ENCODE data around the gene ITPA.

The ITPA gene

GRCh38 chr20:3229798-3230197 lies 20.5 kb downstream of the ITPA start:
- TF ChIP-seq, protein P1, sequence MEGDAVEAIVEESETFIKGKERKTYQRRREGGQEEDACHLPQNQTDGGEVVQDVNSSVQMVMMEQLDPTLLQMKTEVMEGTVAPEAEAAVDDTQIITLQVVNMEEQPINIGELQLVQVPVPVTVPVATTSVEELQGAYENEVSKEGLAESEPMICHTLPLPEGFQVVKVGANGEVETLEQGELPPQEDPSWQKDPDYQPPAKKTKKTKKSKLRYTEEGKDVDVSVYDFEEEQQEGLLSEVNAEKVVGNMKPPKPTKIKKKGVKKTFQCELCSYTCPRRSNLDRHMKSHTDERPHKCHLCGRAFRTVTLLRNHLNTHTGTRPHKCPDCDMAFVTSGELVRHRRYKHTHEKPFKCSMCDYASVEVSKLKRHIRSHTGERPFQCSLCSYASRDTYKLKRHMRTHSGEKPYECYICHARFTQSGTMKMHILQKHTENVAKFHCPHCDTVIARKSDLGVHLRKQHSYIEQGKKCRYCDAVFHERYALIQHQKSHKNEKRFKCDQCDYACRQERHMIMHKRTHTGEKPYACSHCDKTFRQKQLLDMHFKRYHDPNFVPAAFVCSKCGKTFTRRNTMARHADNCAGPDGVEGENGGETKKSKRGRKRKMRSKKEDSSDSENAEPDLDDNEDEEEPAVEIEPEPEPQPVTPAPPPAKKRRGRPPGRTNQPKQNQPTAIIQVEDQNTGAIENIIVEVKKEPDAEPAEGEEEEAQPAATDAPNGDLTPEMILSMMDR (IDR thresholded peaks at IDR 0.05; ENCODE audit: borderline replicate concordance, extremely low read depth, low read length, poor library complexity, severe bottlenecking), result no peak
- TF ChIP-seq EZH2 (IDR thresholded peaks at IDR 0.05; ENCODE audit: borderline replicate concordance, low read depth, low read length, severe bottlenecking), result no peak
- H3K4me1 ChIP-seq (ENCODE audit: insufficient read depth, low read length), result no peaks in the 10 kb centered on the region
- DNase-seq, result no peak
- no peak for ATAC-seq (ENCODE audit: insufficient read depth, low read depth)
- no peaks in the 10 kb centered on the region for H3K27me3 ChIP-seq (ENCODE audit: insufficient read depth, low read length, poor library complexity)
- H3K9ac ChIP-seq (ENCODE audit: low read depth, low read length), result no peak overlapping the region
- no peaks in the 10 kb centered on the region for H3K9me3 ChIP-seq (ENCODE audit: insufficient read depth, low read length, severe bottlenecking)
- H3K27ac ChIP-seq (ENCODE audit: low read length), result no peak overlapping the region
- no peak overlapping the region for H2AFZ ChIP-seq (ENCODE audit: low read depth, low read length)
- no peaks in the 10 kb centered on the region for H4K20me1 ChIP-seq (ENCODE audit: insufficient read depth, low read length)
- no peaks in the 10 kb centered on the region for H3K79me2 ChIP-seq (ENCODE audit: insufficient read depth, low read length)
- no peak overlapping the region for H3K4me2 ChIP-seq (ENCODE audit: insufficient read depth, low read length)
- H3K36me3 ChIP-seq (ENCODE audit: insufficient read depth, low read length), result no peaks in the 10 kb centered on the region
- H3K4me3 ChIP-seq (ENCODE audit: low read depth in 1 of 2, low read length in 2 of 2), result no peak overlapping the region

GRCh38 chr20:3231116-3231515 lies 21.8 kb downstream of the ITPA start:
- H3K4me1 ChIP-seq (ENCODE audit: insufficient read depth, low read length), result no peaks in the 10 kb centered on the region
- H3K4me2 ChIP-seq (ENCODE audit: insufficient read depth, low read length), result no peak overlapping the region
- no peak overlapping the region for H3K27ac ChIP-seq (ENCODE audit: low read length)
- no peak overlapping the region for H2AFZ ChIP-seq (ENCODE audit: low read depth, low read length)
- peaks cover 2% of the 10 kb centered on the region for H3K27me3 ChIP-seq (ENCODE audit: insufficient read depth, low read length, poor library complexity)
- H3K4me3 ChIP-seq (ENCODE audit: low read depth in 1 of 2, low read length in 2 of 2), result no peak overlapping the region
- no peaks in the 10 kb centered on the region for H3K36me3 ChIP-seq (ENCODE audit: insufficient read depth, low read length)
- H3K79me2 ChIP-seq (ENCODE audit: insufficient read depth, low read length), result no peaks in the 10 kb centered on the region
- DNase-seq (no peak), ATAC-seq (ENCODE audit: insufficient read depth, low read depth) (no peak)
- 0 out of 2 replicates have a peak, but pooled peaks cover 3% of the 10 kb centered on the region for H4K20me1 ChIP-seq (ENCODE audit: insufficient read depth, low read length)
- H3K9me3 ChIP-seq (ENCODE audit: insufficient read depth, low read length, severe bottlenecking), result no peaks in the 10 kb centered on the region
- TF ChIP-seq, protein P1 (IDR thresholded peaks at IDR 0.05; ENCODE audit: borderline replicate concordance, extremely low read depth, low read length, poor library complexity, severe bottlenecking), result no peak
- TF ChIP-seq EZH2 (IDR thresholded peaks at IDR 0.05; ENCODE audit: borderline replicate concordance, low read depth, low read length, severe bottlenecking), result no peak
- H3K9ac ChIP-seq (ENCODE audit: low read depth, low read length), result no peak overlapping the region

- TF ChIP-seq EZH2 (IDR thresholded peaks at IDR 0.05; ENCODE audit: borderline replicate concordance, low read depth, low read length, severe bottlenecking), result no peak
- TF ChIP-seq, protein P1 (IDR thresholded peaks at IDR 0.05; ENCODE audit: borderline replicate concordance, extremely low read depth, low read length, poor library complexity, severe bottlenecking), result no peak
Observed at GRCh38 chr20:3231889-3232588, 22.7 kb downstream of the ITPA start.

More at GRCh38 chr20:3231889-3232588, 22.7 kb downstream of the ITPA start:
- DNase-seq (no peak), ATAC-seq (ENCODE audit: insufficient read depth, low read depth) (no peak)
- no peak overlapping the region for H2AFZ ChIP-seq (ENCODE audit: low read depth, low read length)
- H3K27me3 ChIP-seq (ENCODE audit: insufficient read depth, low read length, poor library complexity), result peaks cover 2% of the 10 kb centered on the region
- H3K79me2 ChIP-seq (ENCODE audit: insufficient read depth, low read length), result no peaks in the 10 kb centered on the region
- H3K9ac ChIP-seq (ENCODE audit: low read depth, low read length), result no peak overlapping the region
- H4K20me1 ChIP-seq (ENCODE audit: insufficient read depth, low read length), result 0 out of 2 replicates have a peak, but pooled peaks cover 3% of the 10 kb centered on the region
- H3K4me2 ChIP-seq (ENCODE audit: insufficient read depth, low read length), result no peak overlapping the region
- no peak overlapping the region for H3K4me3 ChIP-seq (ENCODE audit: low read depth in 1 of 2, low read length in 2 of 2)
- no peak overlapping the region for H3K27ac ChIP-seq (ENCODE audit: low read length)
- H3K4me1 ChIP-seq (ENCODE audit: insufficient read depth, low read length), result no peaks in the 10 kb centered on the region
- no peaks in the 10 kb centered on the region for H3K36me3 ChIP-seq (ENCODE audit: insufficient read depth, low read length)
- H3K9me3 ChIP-seq (ENCODE audit: insufficient read depth, low read length, severe bottlenecking), result no peaks in the 10 kb centered on the region
